ENCODE measurements around the gene POLR1B.
"Not testable (repeated sequence)": the region's sequence is repeated elsewhere in the genome, so short reads cannot be mapped to it uniquely, and the experiment has no call there.

Gene POLR1B

DNA sequence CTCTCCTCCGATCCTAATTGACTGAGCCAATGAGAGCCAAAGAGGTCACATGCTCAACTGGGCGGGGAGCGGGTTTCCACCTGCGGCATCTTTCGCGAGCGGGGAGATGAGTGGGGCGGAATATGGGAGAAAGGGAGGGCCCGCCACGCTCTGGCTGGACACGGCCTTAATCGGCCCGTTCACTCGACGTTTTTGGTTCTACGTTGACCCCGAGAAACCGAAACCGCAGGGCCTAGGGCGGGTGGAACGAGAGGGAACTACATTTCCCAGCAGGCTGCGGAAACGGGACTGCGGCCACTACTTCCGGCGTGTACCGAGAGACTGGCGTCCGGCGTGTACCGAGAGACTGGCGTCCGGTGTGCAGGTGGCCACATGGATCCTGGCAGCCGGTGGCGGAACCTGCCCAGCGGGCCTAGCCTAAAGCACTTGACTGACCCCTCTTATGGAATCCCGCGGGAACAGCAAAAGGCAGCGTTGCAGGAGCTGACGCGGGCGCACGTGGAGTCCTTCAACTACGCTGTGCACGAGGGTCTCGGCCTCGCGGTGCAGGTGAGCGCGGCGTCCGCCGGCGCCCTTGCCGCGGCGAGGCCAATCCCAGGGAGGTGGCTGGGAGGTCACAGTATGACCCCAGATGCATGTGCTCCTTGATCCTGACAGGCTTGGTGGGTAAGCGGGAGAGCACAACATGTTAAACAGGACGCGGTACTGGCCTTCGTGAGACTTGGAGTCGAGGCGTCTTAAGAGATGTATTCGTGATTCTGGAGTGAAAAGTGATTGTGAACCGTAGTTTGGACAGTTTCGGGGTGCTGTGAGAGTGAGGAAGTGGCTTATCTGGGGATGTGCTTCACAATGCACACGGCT is at the start of gene POLR1B:
POLR1B (plus strand) TSS at position 343 of the 861 bp plus-strand sequence; CDS start at position 373, 30 bp downstream.
- DNase-seq: peak; percentile 78 to 83

DNA sequence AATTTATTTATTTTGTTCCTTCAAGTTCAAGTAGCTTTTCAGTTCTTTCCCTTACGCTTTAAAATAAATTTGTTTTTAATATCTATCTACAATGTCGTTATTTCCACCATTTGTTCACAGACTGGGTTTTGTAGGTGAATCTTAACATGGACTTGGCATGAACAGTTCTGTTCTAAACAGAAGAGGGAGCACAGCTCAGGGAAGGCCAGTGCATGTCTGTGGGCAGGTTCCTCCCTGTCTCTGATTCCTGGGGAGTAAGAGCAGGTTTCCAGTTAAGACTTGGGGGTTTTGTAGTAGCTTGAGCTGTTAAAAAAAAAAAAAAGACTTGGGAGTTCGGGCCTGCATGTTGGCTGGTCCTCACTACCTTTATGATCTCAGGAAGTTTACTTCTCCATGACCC is 49.2 kb upstream of the POLR1B start:
- no peak for DNase-seq

DNA sequence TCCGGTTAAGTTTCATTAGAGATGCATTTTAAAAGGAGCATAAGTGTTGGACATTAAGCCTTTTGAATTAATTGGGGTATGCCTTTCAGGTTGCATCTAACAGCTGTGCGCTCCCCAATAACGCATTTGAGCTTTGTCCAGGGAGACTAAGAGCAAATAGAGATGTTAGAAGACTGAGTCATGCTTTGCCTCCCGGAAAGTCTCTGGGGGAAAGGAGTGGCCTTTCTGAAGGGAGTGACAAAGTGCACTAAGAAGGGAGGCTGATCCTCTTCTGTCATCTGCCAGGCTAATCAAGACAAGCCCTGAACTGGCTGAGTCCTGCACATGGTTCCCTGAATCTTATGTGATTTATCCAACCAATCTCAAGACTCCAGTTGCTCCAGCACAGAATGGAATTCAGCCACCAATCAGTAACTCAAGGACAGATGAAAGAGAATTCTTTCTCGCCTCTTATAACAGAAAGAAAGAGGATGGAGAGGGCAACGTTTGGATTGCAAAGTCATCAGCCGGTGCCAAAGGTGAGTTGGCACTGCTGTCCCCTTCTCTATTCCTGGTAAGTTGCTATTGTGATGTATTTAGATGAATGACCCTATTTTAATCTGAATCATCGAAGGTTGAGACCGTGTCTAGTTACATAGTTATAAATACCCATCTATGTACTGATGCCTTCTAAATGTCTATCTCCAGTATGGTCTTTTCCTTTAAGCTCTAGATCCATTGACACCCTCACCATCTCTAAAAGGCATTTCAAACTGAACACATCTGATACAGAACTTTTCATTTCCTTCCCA is 48.2 kb upstream of the POLR1B start:
- no peak for DNase-seq

- DNase-seq: no peak
Observed at GRCh38 chr2:112494828-112495227, 47.4 kb upstream of the POLR1B start.

- DNase-seq: not testable (repeated sequence)
Observed at GRCh38 chr2:112495878-112496277, 46.4 kb upstream of the POLR1B start.

DNA sequence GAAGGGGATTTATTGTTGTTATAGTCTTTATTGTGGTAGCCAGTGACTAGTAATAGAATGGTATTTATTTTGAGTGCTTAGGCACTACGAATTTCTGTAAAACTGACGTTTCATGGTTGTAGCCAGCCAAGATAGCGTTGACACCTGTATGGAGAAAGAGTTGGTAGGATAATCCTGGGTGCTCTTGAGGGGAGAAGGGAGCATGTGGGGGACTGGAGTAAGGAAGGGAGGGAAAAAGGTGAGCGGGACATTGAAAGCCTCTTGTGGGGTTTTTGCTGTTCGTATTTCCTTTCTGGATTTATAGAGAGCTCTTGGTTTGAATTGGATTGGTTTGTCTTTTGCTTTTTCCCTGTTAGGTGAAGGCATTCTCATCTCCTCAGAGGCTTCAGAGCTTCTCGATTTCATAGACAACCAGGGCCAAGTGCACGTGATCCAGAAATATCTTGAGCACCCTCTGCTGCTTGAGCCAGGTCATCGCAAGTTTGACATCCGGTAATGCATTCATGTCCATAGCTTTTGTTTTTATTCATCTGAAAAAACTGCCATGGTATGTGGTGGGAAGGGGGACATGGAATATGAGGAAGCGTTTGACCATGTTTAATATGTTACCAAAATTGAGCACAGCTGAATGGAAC is 41.3 kb upstream of the POLR1B start:
- DNase-seq: peak in 1 of 2 experiments; percentile 16

DNA sequence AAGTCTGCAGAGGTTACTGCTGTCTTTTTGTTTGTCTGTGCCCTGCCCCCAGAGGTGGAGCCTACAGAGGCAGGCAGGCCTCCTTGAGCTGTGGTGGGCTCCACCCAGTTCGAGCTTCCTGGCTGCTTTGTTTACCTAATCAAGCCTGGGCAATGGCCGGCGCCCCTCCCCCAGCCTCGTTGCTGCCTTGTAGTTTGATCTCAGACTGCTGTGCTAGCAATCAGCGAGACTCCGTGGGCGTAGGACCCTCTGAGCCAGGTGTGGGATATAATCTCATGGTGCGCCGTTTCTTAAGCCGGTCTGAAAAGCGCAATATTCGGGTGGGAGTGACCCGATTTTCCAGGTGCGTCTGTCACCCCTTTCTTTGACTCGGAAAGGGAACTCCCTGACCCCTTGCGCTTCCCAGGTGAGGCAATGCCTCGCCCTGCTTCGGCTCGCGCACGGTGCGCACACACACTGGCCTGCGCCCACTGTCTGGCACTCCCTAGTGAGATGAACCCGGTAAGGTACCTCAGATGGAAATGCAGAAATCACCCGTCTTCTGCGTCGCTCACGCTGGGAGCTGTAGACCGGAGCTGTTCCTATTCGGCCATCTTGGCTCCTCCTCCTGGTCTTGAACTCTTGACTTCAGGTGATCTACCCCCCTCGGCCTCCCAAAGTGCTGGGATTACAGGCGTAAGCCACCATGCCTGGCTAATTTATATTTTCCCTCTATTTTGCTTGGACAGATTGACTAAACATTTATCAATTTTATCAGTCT is 32.8 kb upstream of the POLR1B start:
- DNase-seq: not testable (repeated sequence)

DNA sequence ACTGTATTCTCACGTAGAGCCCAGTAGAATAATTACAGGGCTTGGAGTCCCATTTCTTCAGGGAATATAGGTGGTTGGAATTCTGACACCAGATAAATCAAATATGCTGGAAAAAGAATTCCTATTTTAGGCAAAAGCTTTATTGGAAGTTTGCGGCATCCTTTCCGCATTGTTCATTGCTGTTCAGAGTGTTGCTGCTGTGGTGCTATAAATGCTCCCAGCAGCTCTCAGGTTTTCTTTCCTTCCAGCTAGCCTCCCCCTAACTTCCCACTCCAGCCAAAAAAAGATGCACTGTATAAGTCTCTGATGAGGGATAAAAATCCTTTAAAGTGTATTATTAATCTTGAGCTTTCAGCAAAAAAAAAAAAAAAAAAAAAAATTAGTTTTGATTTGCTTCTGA is 25.5 kb upstream of the POLR1B start:
- no peak for DNase-seq

- no peak for DNase-seq
Observed at GRCh38 chr2:112518807-112519206, 23.5 kb upstream of the POLR1B start.

GRCh38 chr2:112519506-112519905 is 22.8 kb upstream of the POLR1B start:
- no peak for DNase-seq

DNA sequence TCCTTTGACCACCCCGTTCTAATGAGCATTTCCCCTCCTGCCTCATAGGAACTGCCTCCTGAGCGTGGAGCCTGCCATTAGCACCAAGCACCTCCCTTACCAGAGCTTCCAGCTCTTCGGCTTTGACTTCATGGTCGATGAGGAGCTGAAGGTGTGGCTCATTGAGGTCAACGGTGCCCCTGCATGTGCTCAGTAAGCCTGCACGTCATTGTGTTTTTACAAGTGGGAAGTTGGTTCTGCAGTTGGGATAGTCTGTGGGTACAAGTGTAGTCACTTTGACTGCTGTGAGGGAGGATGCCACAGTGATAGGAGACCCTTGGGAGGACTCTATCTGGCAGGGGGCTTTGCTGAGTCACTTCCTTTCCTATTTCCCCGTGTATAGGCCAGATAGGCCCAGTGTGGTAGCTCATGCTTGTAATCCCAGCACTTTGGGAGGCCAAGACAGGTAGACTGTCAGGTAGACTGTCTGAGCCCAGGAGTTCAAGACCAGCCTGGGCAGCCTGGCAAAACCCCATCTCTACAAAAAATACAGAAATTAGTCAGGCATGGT is 22.0 kb upstream of the POLR1B start:
- DNase-seq: no peak

DNA sequence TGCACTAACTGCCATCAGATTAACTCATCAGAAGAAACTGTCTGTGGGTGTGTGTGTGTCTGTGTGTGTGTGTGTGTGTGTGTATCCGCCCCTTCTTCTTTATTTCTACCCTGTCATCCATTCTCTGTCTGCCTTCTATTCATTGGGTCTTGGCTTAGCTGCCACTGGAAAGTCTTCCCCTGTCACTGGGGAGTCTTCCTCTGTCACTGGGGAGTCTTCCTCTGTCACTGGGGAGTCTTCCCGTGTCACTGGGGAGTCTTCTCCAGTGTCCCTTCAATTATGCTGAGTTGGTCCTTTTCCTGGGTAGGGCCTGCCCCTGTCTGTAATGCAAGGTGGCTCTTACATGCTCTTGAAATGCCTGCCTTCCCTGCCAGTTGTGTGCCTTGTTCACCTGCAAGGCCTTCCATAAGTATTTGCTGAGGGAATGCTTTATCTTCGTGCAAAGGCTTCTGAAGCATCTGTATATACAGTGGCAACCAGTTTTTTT is 18.9 kb upstream of the POLR1B start:
- no peak for DNase-seq

DNA sequence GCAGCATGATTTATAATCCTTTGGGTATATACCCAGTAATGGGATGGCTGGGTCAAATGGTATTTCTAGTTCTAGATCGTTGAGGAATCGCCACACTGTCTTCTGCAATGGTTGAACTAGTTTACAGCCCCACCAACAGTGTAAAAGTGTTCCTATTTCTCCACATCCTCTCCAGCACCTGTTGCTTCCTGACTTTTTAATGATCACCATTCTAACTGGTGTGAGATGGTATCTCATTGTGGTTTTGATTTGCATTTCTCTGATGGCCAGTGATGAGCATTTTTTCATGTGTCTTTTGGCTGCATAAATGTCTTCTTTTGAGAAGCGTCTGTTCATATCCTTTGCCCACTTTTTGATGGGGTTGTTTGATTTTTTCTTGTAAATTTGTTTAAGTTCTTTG is 18.0 kb upstream of the POLR1B start:
- DNase-seq: not testable (repeated sequence)

DNA sequence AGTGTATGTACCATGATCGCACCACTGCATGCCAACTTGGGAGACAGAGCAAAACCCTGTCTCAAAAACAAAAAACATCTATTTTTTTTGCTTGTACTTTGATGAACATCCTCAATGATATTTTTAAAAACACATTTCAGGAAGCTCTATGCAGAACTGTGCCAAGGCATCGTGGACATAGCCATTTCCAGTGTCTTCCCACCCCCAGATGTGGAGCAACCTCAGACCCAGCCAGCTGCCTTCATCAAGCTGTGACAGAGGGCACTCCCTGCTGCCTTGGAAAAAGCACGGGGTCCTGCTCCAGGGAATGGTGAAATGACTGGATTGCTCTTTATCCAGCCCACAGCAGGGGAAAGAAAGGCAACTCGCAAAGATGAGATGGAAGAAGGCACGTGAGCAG is 13.7 kb upstream of the POLR1B start:
- no peak for DNase-seq

DNA sequence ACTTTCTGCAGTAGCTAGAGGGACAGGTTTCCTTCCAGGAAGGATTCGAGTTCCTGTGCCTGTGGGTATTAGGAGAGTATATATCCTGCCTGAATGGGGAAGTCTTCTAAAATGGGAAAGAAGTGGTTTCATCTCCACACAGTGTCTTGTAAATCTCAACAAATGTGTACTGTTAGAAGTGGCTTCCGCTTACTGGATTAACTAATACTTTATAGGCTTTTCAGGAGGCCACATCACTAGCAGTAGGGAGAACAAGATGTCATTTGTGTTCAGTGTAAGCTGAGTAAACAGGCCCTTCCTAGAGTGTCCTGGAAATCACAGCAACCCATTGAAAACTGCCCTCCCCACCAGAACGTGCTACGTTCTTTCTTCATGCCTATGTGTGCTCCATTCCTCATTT is 12.5 kb upstream of the POLR1B start:
- no peak for DNase-seq

- no peak for DNase-seq
Observed at GRCh38 chr2:112530728-112531127, 11.5 kb upstream of the POLR1B start.

- DNase-seq: no peak
Observed at GRCh38 chr2:112534826-112535225, 7.4 kb upstream of the POLR1B start.

DNA sequence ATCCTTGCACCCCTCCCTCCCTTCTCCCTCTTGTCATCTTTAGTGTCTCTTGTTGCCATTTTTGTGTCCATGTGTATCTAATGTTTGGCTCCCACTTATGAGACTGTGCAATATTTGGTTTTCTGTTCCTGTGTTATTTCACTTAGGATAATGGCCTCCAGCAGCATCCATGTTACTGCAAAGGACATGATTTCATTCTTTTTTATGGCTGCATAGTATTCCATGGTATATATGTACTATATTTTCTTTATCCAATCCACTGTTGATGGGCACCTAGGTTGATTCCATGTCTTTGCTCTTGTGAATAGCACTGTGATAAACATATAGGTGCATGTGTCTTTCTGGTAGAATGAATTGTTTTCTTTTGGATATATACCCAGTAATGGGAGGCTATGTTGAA is 5.6 kb upstream of the POLR1B start:
- not testable (repeated sequence) for DNase-seq

DNA sequence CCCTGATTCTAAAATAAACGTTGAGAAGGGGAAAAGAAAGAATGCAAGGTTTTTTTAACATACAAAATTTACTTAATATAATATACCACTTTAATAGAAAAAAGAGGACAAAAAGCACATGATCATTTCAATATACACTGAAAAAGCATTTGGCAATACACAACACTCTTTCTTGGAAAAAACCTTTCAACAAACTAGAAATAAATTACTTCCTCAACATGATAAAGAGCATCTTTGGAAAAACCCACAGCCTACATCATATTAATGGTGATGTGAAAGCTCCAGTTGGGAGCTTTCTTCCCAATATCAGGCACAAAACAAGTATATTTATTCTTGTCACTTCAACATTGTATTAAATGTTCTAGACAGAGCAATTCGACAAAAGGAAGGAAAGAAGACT is 3.0 kb upstream of the POLR1B start:
- DNase-seq: no peak

DNA sequence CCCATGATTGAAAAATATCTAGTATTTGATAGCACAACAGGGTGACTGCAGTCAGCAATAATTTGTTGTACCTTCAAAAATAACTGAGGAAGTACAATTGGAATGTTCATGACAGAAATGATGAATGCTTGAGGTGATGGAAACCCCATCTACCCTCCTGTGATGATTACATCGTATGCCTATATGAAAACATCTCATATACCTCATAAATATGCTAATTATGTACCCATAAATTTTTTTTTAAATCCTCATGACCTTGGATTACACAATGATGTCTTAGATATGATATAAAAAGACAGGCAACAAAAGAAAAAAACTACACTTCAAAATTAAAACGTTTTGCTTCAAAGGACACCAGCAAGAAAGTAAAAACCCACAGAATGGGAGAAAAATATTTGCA is 1.4 kb upstream of the POLR1B start:
- no peak for DNase-seq

DNA sequence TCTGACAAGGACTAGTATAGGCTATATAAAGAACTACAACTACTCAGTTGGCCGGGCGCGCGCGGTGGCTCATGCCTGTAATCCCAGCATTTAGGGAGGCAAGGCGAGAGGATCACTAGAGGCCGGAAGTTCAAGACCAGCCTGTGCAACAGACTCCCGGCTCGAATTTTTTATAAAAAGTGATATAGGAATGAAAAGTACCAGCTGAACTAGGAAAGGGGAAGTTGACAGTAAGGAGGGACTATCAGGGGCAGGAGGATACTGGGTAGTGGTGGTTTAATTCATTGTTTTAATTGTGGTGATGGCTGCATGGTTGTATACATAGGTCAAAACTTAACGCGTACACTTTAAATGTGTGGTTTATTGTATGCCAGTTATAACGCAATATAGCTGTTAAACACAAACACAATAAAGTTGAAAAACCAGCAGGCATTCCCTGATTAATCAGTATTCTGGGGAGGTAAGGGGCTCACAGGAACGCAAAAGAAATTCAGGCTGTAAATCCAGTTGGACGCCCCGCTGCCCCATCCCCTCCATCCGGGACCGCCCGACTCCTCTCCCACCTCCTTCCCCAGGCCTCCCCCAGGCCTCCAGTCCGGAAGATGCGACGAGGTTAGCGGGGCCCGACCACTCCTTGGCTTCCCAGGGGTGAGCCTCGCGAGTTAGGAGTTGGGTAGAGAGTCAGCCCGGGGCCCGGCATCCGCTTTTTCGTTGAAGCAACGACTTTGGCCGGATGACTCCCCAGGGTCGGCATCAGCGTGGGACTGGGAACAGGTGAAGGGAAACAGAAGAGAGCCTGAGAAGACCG is 746 bp upstream of the POLR1B start:
- DNase-seq: peak; percentile 78 to 82
